ENCODE results near the gene HSCB. TPM values are rescaled to one million over a fixed set of nuclear protein-coding genes. Genes with fewer than 3 reads are reported as not detected.
"Not testable (repeated sequence)": the region's sequence is repeated elsewhere in the genome, so short reads cannot be mapped to it uniquely, and the experiment has no call there.

The HSCB gene
- total and polyA plus RNA-seq, 2 of the 4 experiments (the other 2 are of a cell fraction): 5.4 to 13.2 TPM

GRCh38 chr22:28737701-28738100 lies 4.1 kb upstream of the HSCB start (continued):
- TF ChIP-seq BHLHE40 (IDR thresholded peaks at IDR 0.05; ENCODE audit: low read depth, low read length) (no peak), MXI1 (IDR thresholded peaks at IDR 0.05; ENCODE audit: borderline replicate concordance, low read depth, low read length) (no peak), MAFK (IDR thresholded peaks at IDR 0.05; ENCODE audit: low read depth, low read length) (no peak)

GRCh38 chr22:28738876-28739275 lies 3.0 kb upstream of the HSCB start:
- H3K4ac ChIP-seq (ENCODE audit: low read depth, low read length); H3K4me1 ChIP-seq (ENCODE audit: control insufficient read depth, insufficient read depth, low read length); H3K4me3 ChIP-seq (ENCODE audit: insufficient read depth, low read depth, low read length); H2AFZ ChIP-seq (replicated peaks; ENCODE audit: low read length, poor library complexity); H3K4me2 ChIP-seq (ENCODE audit: low read depth, low read length); H4K5ac ChIP-seq (ENCODE audit: low read depth, low read length); intact Hi-C loops (cut with micrococcal nuclease); H3K14ac ChIP-seq (replicated peaks; ENCODE audit: low read depth, low read length); H2BK120ac ChIP-seq (ENCODE audit: low read depth, low read length); in situ Hi-C loops (cut with MboI; ENCODE audit: low sequenced_read_pairs); H2BK5ac ChIP-seq (ENCODE audit: low read depth, low read length, poor library complexity, severe bottlenecking); CTCF ChIA-PET; H4K20me1 ChIP-seq (ENCODE audit: insufficient read depth, low read length); H3K18ac ChIP-seq (ENCODE audit: low read depth, low read length); H3K36me3 ChIP-seq (ENCODE audit: control insufficient read depth, insufficient read depth, low read length); POLR2A ChIA-PET (ENCODE audit: unreplicated experiment); H3K27me3 ChIP-seq (ENCODE audit: control insufficient read depth, insufficient read depth, low read length); H3K9ac ChIP-seq (ENCODE audit: low read depth, low read length); dilution Hi-C loops (cut with HindIII; ENCODE audit: low sequenced_read_pairs, unreplicated experiment); H3K23ac ChIP-seq (ENCODE audit: low read depth, low read length); H4K91ac ChIP-seq (ENCODE audit: insufficient read depth, low read depth, low read length); H2BK15ac ChIP-seq (ENCODE audit: low read depth, low read length); H3K9me1 ChIP-seq (ENCODE audit: insufficient read depth, low read length); H3K9me3 ChIP-seq (ENCODE audit: control insufficient read depth, insufficient read depth, low read length); H2AK5ac ChIP-seq (ENCODE audit: low read depth, low read length); H2BK20ac ChIP-seq (ENCODE audit: low read depth, low read length); H3K27ac ChIP-seq (ENCODE audit: insufficient read depth, low read length); DNase-seq; H3K56ac ChIP-seq (ENCODE audit: extremely low read depth, insufficient read depth, low read length); H4K8ac ChIP-seq (ENCODE audit: low read depth in 2 of 2, low read length in 2 of 2); H2AK9ac ChIP-seq (replicated peaks; ENCODE audit: low read depth, low read length, poor library complexity); BruUV-seq (replicated peaks); ATAC-seq (ENCODE audit: low read depth): not testable (repeated sequence)
- WGBS, 2 experiments (ENCODE audit: extremely low coverage in 2 of 2, insufficient read length in 1 of 2): 94% methylated on average over 5 of the region's 8 CpGs; no CpG with 5 or more reads in 1 of the 2 experiments
- peaks cover 24 to 30% of the 10 kb centered on the region in 2 experiments for H3K79me1 ChIP-seq (ENCODE audit: low read depth in 1 of 2, low read length in 2 of 2)
